Endothelial cell of umbilical vein (primary cell): Measurements from ENCODE around the gene LNPEP. TPM values are rescaled to one million over a fixed set of nuclear protein-coding genes. Genes with fewer than 3 reads are reported as not detected.

Experiments
- BruUV-seq: library from RNA; stranded (reverse); fragments of 400-500 nt; replicated peaks from 2 replicates; lab custom pipeline; 2021; lab: Mats Ljungman, UMichigan
- CTCF ChIA-PET: fragments of 300-600, 350-600 bp; sonication (Branson Sonifier 250); formaldehyde crosslinking; loops from one replicate; lab custom pipeline; 2021; ENCODE audit warnings: antibody characterized with exemption, inconsistent platforms; lab: Charles Lee
- POLR2A ChIA-PET: fragments of 300-600, 350-600 bp; sonication (Branson Sonifier 250); formaldehyde crosslinking; loops from one replicate; lab custom pipeline; 2021; ENCODE audit warnings: antibody characterized with exemption, inconsistent platforms; lab: Charles Lee
- DNase-seq: peaks from one replicate; pipeline ENCODE4 v3.0.0-alpha.2; 2011; ENCODE audit warnings: low read depth, low spot score
- FAIRE-seq: peaks from 2 replicates; lab custom pipeline; 2011; peaks lifted over from hg19 to GRCh38; lab: Jason Lieb, UNC
- H2AFZ ChIP-seq: 2 replicates; pipeline ENCODE4 v1.6.0; 2012; ENCODE audit warnings: low read depth, low read length, control low read depth, inconsistent platforms
- H3K27ac ChIP-seq: 2 replicates; pipeline ENCODE4 v1.5.1; 2011; ENCODE audit warnings: low read depth, mild to moderate bottlenecking, control low read depth, low read length, moderate library complexity; ENCODE audit not compliant: insufficient read depth
- H3K27me3 ChIP-seq, 2 experiments: 2 replicates each; pipeline versions ENCODE4 v1.6.0 to v1.6.1; 2011; ENCODE audit warnings: low read length in 2 of 2, mixed read lengths in 1 of 2; ENCODE audit not compliant: control insufficient read depth in 2 of 2, insufficient read depth in 2 of 2
- H3K36me3 ChIP-seq, 2 experiments: 2 replicates in 1 of 2; 3 replicates in 1 of 2; pipeline ENCODE4 v1.5.1; 2011; ENCODE audit warnings: low read length in 2 of 2, mild to moderate bottlenecking in 1 of 2, moderate library complexity in 1 of 2; ENCODE audit not compliant: control insufficient read depth in 2 of 2, insufficient read depth in 2 of 2; ENCODE audit errors: extremely low read depth in 1 of 2
- H3K4me1 ChIP-seq: 3 replicates; pipeline ENCODE4 v1.5.1; 2011; ENCODE audit warnings: mild to moderate bottlenecking, low read length; ENCODE audit not compliant: control insufficient read depth, insufficient read depth; ENCODE audit errors: extremely low read depth
- H3K4me2 ChIP-seq: 2 replicates; pipeline ENCODE4 v1.6.1; 2011; ENCODE audit warnings: low read length, control low read depth, mixed read lengths; ENCODE audit not compliant: insufficient read depth
- H3K4me3 ChIP-seq, 3 experiments: fragments of 200-600 bp in 1 of 3; sonication (generic), shearing (Covaris generic) in 1 of 3; replicated peaks in 1 of 3; 2 replicates each; pipeline ENCODE4 v1.5.1; 2011 to 2016; ENCODE audit warnings: control low read depth in 3 of 3, low read length in 3 of 3, mild to moderate bottlenecking in 2 of 3, inconsistent platforms in 1 of 3, low read depth in 1 of 3, moderate library complexity in 1 of 3; ENCODE audit not compliant: insufficient read depth in 1 of 3
- H3K79me2 ChIP-seq: 2 replicates; pipeline ENCODE4 v1.6.0; 2012; ENCODE audit warnings: low read length, inconsistent platforms; ENCODE audit not compliant: control insufficient read depth, insufficient read depth
- H3K9ac ChIP-seq: replicated peaks from 2 replicates; pipeline ENCODE3; 2011; ENCODE audit warnings: low read length, control low read depth; ENCODE audit not compliant: insufficient read depth; ENCODE audit errors: extremely low read depth
- H3K9me1 ChIP-seq: replicated peaks from 3 replicates; pipeline ENCODE4 v1.6.0; 2011; ENCODE audit warnings: mild to moderate bottlenecking, low read length; ENCODE audit not compliant: control insufficient read depth, insufficient read depth; ENCODE audit errors: extremely low read depth
- H3K9me3 ChIP-seq: replicated peaks from 2 replicates; pipeline ENCODE4 v1.5.1; 2012; ENCODE audit warnings: low read length, inconsistent platforms; ENCODE audit not compliant: control insufficient read depth, insufficient read depth
- H4K20me1 ChIP-seq: replicated peaks from 2 replicates; pipeline ENCODE3; 2011; ENCODE audit warnings: mild to moderate bottlenecking, low read length; ENCODE audit not compliant: control insufficient read depth, insufficient read depth; ENCODE audit errors: extremely low read depth
- CTCF ChIP-seq, 2 donors: IDR thresholded peaks; 1 replicate in 1 of 2; 2 replicates in 1 of 2; pipeline ENCODE4 v1.5.1; 2011; ENCODE audit warnings: low read length in 2 of 2, mild to moderate bottlenecking in 2 of 2, moderate library complexity in 2 of 2, control low read depth in 1 of 2, inconsistent platforms in 1 of 2, low read depth in 1 of 2; ENCODE audit not compliant: insufficient read depth in 1 of 2; ENCODE audit errors: extremely low read depth in 1 of 2
- EZH2 ChIP-seq: IDR thresholded peaks from 2 replicates; pipeline ENCODE4 v1.6.1; 2012; ENCODE audit warnings: borderline replicate concordance, low read depth, mild to moderate bottlenecking, moderate library complexity, low read length, inconsistent platforms; ENCODE audit not compliant: severe bottlenecking
- FOS ChIP-seq: IDR thresholded peaks from 2 replicates; pipeline ENCODE4 v1.6.1; 2011; ENCODE audit warnings: mild to moderate bottlenecking, low read length, moderate library complexity, borderline replicate concordance; ENCODE audit not compliant: insufficient read depth
- GATA2 ChIP-seq: IDR thresholded peaks from 2 replicates; pipeline ENCODE4 v1.7.0; 2011; ENCODE audit warnings: low read depth, mild to moderate bottlenecking, moderate library complexity, mixed read lengths, low read length; ENCODE audit not compliant: insufficient read length, insufficient read depth
- JUN ChIP-seq: IDR thresholded peaks from 2 replicates; pipeline ENCODE4 v1.6.1; 2011; ENCODE audit warnings: borderline replicate concordance, low read depth; ENCODE audit not compliant: insufficient read length, insufficient read depth
- MAX ChIP-seq: IDR thresholded peaks from 2 replicates; pipeline ENCODE4 v1.6.1; 2011; ENCODE audit not compliant: insufficient read depth, insufficient read length
- MYC ChIP-seq: IDR thresholded peaks from one replicate; pipeline ENCODE4 v1.6.1; 2011; ENCODE audit warnings: mild to moderate bottlenecking, low read depth, low read length
- POLR2A ChIP-seq: IDR thresholded peaks from 2 replicates; pipeline ENCODE4 v1.6.1; 2012; ENCODE audit warnings: low read depth, mild to moderate bottlenecking, control low read depth, low read length
- POLR2AphosphoS5 ChIP-seq: IDR thresholded peaks from 2 replicates; pipeline ENCODE4 v1.6.1; 2012; ENCODE audit warnings: low read depth, mild to moderate bottlenecking, control low read depth, low read length, moderate library complexity; ENCODE audit not compliant: insufficient read depth
- dilution Hi-C: fragments of 300-500 bp; cut with MboI; formaldehyde crosslinking; loops from one replicate; pipeline ENCODE4 v1.15.0; 2019; ENCODE audit warnings: low sequenced_read_pairs; ENCODE audit not compliant: extremely low pct_ligation_motif_present
- intact Hi-C: fragments of 100-400 bp; cut with micrococcal nuclease; formaldehyde crosslinking; loops from one replicate; pipeline ENCODE4 v1.10.0; 2022
- polyA plus RNA-seq, 4 experiments: library from polyadenylated mRNA; depleted of rRNA in 3 of 4; stranded (reverse) in 3 of 4; unstranded in 1 of 4; fragments of >200 nt; gene quantifications; 2 replicates each; pipeline versions ENCODE4 v1.2.1 to v1.2.3, GENCODE V29; 2011 to 2012; ENCODE audit warnings: missing spikeins in 1 of 4
- total RNA-seq: library from RNA; stranded (reverse); gene quantifications from 2 replicates; pipeline ENCODE4 v1.2.3, GENCODE V29; 2021

The LNPEP gene
- total and polyA plus RNA-seq, 2 donors (not counting 3 experiments of a cell fraction or from before 2014, with no cell fraction given), result 7.0 to 23.5 TPM

GRCh38 chr5:96901384-96901783 is 34.5 kb upstream of the LNPEP start:
- dilution Hi-C loops (no loop called here), intact Hi-C loops (loop anchor here (2.0 kb wide), 1 partner anchor 33 kb away; no protein-coding TSS in a partner anchor)
- Histone ChIP-seq H2AFZ (no peak overlapping the region), H3K36me3 (peaks cover 2 to 3% of the 10 kb centered on the region in 2 experiments), H3K27ac (no peak overlapping the region), H3K4me2 (no peak overlapping the region), H3K4me3 (no peak overlapping the region), H3K9ac (no peak overlapping the region), H3K9me3 (no peaks in the 10 kb centered on the region), H3K9me1 (no peaks in the 10 kb centered on the region), H4K20me1 (no peaks in the 10 kb centered on the region), H3K27me3 (no peaks in the 10 kb centered on the region), H3K79me2 (no peaks in the 10 kb centered on the region), H3K4me1 (no peaks in the 10 kb centered on the region)
- FAIRE-seq (peak; percentile 40), DNase-seq (no peak)
- POLR2A ChIA-PET, result no interaction called here
- CTCF ChIA-PET, result interaction anchor here (0.7 to 3.5 kb wide), 5 partner anchors 8 to 149 kb away, joined by 3 to 25 read pairs (median 4); no protein-coding TSS in a partner anchor
- TF ChIP-seq FOS (no peak), MAX (no peak), POLR2AphosphoS5 (no peak), MYC (no peak), CTCF (IDR thresholded peaks at IDR 0.05; ENCODE audit: extremely low read depth in 1 of 2, insufficient read depth in 1 of 2, low read depth in 1 of 2, low read length in 2 of 2) (no peak), POLR2A (no peak), JUN (no peak), EZH2 (no peak), GATA2 (no peak)
- BruUV-seq, result no TSS peak
